ENCODE data around the gene ITPKC. TPM values are rescaled to one million over a fixed set of nuclear protein-coding genes. Genes with fewer than 3 reads are reported as not detected.

ITPKC gene
- total and polyA plus RNA-seq, 10 of the 15 experiments (the other 5 are each of a cell fraction or from before 2014, with no cell fraction given): 0.03 to 6.4 (median 3.5) TPM

- in situ Hi-C loops (cut with MboI): no loop called here
- FAIRE-seq (no peak), ATAC-seq (no peak), DNase-seq (ENCODE audit: low read depth, low spot score) (no peak)
- SMC1A ChIA-PET (ENCODE audit: uncharacterized antibody, unreplicated experiment): interaction anchor here (1.5 kb wide), 1 partner anchor 78 kb away, joined by 3 read pairs; no protein-coding TSS in a partner anchor
- 96% methylated on average over 10 of the region's 10 CpGs for WGBS (ENCODE audit: insufficient coverage, insufficient replicate concordance, low lambda C conversion rate, missing lambda C conversion rate)
- no peaks in the 10 kb centered on the region for H3K9me3 ChIP-seq (replicated peaks; ENCODE audit: control insufficient read depth, insufficient read depth, low read length)
- peaks cover 0 to 1% of the 10 kb centered on the region in 2 experiments; a peak in 3 of 4 replicates for H3K36me3 ChIP-seq (ENCODE audit: control insufficient read depth in 2 of 2, insufficient read depth in 2 of 2, low read length in 1 of 2)
- H3K27me3 ChIP-seq (replicated peaks in 1 of 2; ENCODE audit: control insufficient read depth in 2 of 2, insufficient read depth in 2 of 2, low read length in 1 of 2): no peaks in the 10 kb centered on the region
- H3K4me1 ChIP-seq (ENCODE audit: control insufficient read depth, insufficient read depth, low read length): no peaks in the 10 kb centered on the region
- H3K4me3 ChIP-seq: no peak overlapping the region
- H3K4me2 ChIP-seq (ENCODE audit: control insufficient read depth, insufficient read depth): no peak overlapping the region
- H3K9ac ChIP-seq (ENCODE audit: control insufficient read depth, insufficient read depth, low read length): no peak overlapping the region
- H4K20me1 ChIP-seq (ENCODE audit: control insufficient read depth, insufficient read depth): no peaks in the 10 kb centered on the region
- intact Hi-C loops (cut with micrococcal nuclease; ENCODE audit: unreplicated experiment): no loop called here
- BruUV-seq (replicated peaks): no TSS peak
- RAD21 ChIA-PET (ENCODE audit: unreplicated experiment): no interaction called here
- H3K27ac ChIP-seq (ENCODE audit: control insufficient read depth, insufficient read depth): no peak overlapping the region
- CTCF ChIA-PET: interaction anchor here (1.4 to 4.5 kb wide), 4 partner anchors 64 to 79 kb away, joined by 5 to 26 read pairs (median 7); no protein-coding TSS in a partner anchor
- POLR2A ChIA-PET: no interaction called here
- no peak overlapping the region for H2AFZ ChIP-seq (ENCODE audit: control insufficient read depth, low read depth, low read length)
- H3K79me2 ChIP-seq (ENCODE audit: control insufficient read depth, insufficient read depth, low read length): no peaks in the 10 kb centered on the region
- TF ChIP-seq MXI1 (IDR thresholded peaks at IDR 0.05; ENCODE audit: low read depth, low read length) (no peak), CHD4 (IDR thresholded peaks at IDR 0.05) (no peak), TAF1 (IDR thresholded peaks at IDR 0.05; ENCODE audit: borderline replicate concordance, low read depth, low read length) (no peak), TCF3 (IDR thresholded peaks at IDR 0.05; ENCODE audit: borderline replicate concordance, insufficient read depth, low read depth, low read length) (no peak), MTA2 (IDR thresholded peaks at IDR 0.05; ENCODE audit: low read depth) (no peak), HSF1 (IDR thresholded peaks at IDR 0.05; ENCODE audit: low read depth, low read length) (no peak), ATF3 (IDR thresholded peaks at IDR 0.05; ENCODE audit: borderline replicate concordance, extremely low read depth, low read depth, low read length) (no peak)
Observed at GRCh38 chr19:40741527-40742390, 24.8 kb downstream of the ITPKC start.

Data from GM12878 (cell line).